ENCODE data around the gene EFCAB8.

The EFCAB8 gene

DNA sequence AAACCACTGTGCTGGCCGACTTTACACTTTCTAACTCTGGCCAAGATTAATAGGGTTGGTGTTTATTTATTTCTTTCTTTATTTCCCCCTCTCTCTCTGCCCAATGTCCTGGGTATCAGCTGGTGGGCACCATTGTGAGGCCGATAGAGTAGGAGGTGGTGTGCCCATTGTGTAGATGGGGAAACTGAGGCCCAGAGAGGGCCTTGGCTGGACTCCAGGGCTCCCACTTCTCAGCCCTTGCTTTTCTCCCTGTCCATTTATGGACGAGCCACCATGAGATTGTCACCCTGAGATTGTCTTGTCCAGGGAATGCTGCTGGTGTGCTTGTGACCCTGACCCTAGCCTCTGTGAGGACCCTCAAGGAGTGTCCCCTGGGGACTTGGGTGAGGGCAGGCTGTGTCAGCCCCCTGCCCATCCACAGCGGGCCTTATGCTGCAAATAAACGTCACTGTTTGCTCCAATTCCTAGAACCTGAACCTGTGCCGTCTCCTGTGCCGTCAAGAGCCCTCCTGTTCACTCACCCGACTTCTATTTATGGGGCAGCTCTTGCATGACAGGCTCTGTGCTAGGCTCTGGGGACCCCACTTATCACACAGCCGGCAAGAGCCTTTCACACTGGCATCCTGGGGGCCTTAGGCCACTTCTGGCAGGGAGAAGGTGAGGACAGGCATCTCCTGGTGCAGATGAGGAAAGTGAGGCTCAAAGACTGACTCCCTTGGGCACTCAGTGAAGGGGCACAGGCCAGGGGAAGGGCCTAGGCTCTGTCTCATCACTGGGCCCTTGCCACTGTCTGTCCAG lies 120.7 kb downstream of the EFCAB8 start:
- TF ChIP-seq, protein P1, sequence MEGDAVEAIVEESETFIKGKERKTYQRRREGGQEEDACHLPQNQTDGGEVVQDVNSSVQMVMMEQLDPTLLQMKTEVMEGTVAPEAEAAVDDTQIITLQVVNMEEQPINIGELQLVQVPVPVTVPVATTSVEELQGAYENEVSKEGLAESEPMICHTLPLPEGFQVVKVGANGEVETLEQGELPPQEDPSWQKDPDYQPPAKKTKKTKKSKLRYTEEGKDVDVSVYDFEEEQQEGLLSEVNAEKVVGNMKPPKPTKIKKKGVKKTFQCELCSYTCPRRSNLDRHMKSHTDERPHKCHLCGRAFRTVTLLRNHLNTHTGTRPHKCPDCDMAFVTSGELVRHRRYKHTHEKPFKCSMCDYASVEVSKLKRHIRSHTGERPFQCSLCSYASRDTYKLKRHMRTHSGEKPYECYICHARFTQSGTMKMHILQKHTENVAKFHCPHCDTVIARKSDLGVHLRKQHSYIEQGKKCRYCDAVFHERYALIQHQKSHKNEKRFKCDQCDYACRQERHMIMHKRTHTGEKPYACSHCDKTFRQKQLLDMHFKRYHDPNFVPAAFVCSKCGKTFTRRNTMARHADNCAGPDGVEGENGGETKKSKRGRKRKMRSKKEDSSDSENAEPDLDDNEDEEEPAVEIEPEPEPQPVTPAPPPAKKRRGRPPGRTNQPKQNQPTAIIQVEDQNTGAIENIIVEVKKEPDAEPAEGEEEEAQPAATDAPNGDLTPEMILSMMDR (IDR thresholded peaks at IDR 0.05; ENCODE audit: insufficient read depth, low read depth, low read length, missing control alignments) = no peak
- no peak for DNase-seq (ENCODE audit: low read depth)
- H3K4me3 ChIP-seq (ENCODE audit: low read length) = no peak overlapping the region

GRCh38 chr20:32980131-32980941 lies 121.6 kb downstream of the EFCAB8 start:
- TF ChIP-seq, protein P1 (IDR thresholded peaks at IDR 0.05; ENCODE audit: insufficient read depth, low read depth, low read length, missing control alignments) = no peak
- DNase-seq (ENCODE audit: low read depth) = no peak
- H3K4me3 ChIP-seq (ENCODE audit: low read length) = no peak overlapping the region

DNA sequence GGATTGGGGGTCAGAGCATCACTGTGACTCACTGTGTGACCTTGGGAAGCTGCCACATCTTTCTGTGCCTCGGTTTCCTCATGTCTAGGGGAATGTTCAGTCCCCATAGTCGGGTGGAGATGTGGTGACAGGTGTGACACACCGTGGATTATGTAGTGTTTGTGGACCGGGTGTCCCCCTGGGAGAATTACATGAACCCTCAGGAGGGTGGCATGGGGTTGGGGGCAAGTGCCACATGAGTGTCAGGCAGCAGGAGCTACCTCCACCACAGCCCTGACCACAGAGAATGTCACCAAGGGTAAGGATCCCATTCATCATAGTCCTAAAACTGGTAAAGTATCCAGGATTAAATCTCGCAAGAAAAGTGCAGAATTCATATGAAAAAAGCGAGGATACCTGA lies 122.3 kb downstream of the EFCAB8 start:
- no peak overlapping the region for H3K4me3 ChIP-seq (ENCODE audit: low read length)
- TF ChIP-seq, protein P1 (IDR thresholded peaks at IDR 0.05; ENCODE audit: insufficient read depth, low read depth, low read length, missing control alignments) = no peak
- DNase-seq (ENCODE audit: low read depth) = no peak

DNA sequence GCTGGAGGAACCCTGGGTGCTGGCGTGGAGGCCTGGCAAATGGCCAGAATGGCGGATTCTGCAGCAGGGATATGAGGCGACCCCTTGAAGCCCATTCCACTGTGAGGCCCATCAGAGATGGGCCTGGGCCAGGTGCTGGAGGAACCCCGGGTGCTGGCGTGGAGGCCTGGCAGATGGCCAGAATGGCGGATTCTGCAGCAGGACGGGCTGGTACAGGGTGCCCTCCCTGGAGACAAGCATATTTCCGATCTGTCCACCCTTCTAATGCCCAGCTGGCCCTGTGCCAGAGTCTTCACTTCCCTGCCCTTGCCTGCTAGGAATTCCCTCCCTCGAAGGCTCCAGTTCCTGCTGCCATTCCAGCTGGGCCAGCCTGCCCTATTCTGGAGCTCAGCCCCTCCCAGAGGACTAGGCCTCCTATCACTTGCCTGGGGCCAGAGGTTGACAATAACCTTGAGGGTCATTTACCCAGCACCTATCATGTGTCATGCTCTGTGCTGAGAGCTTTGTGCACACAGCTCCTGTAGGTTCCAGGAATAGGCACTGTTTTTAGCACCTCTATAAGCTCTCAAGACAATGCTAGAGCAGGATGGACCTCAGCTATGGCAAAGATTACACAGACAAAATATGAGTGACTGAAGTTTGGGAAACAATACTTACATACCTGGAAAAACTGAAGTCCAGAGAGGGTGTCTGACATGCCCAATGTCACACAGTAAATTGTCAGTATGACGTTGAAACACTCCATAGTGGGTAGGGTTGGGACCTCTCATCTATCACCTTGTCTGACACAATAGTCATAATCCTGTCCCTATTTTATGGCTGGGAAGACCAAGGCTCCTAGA lies 124.1 kb downstream of the EFCAB8 start:
- TF ChIP-seq, protein P1 (IDR thresholded peaks at IDR 0.05; ENCODE audit: insufficient read depth, low read depth, low read length, missing control alignments) = no peak
- no peak overlapping the region for H3K4me3 ChIP-seq (ENCODE audit: low read length)
- DNase-seq (ENCODE audit: low read depth) = no peak

DNA sequence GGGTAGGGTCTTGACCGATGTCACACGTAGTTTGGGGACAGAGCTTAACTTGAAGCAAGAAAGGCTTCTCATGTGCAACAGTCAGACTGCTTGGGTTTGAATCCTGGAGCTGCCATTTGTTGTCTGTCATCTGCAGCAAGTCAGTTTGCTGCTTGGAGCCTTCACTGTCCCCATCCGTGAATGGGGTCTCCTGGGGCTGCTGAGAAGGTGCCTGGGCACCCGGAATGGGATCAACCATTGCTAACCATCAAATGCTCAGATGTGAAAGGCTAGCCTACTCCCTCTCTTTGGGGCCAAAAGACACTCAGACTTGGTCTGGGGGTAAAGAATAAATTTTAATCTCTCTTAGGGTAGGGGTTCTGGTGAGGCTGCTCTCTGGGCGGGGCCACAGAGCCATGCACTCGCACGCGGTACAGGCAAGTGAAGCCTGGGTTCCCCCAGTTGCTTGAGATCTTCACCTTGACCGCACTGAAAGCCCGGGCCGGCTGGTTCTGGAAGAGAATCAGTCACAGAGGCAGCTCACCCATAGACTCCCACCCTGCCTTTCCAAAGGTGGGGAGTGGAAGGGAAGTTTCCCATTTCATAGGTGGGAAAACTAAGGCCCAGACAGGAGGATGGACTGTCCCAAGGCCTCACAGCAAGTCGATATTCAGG lies 124.9 kb downstream of the EFCAB8 start:
- no peak for DNase-seq (ENCODE audit: low read depth)
- TF ChIP-seq, protein P1 (IDR thresholded peaks at IDR 0.05; ENCODE audit: insufficient read depth, low read depth, low read length, missing control alignments) = no peak
- no peak overlapping the region for H3K4me3 ChIP-seq (ENCODE audit: low read length)

- H3K4me3 ChIP-seq (ENCODE audit: low read length) = no peak overlapping the region
- no peak for DNase-seq (ENCODE audit: low read depth)
- TF ChIP-seq, protein P1 (IDR thresholded peaks at IDR 0.05; ENCODE audit: insufficient read depth, low read depth, low read length, missing control alignments) = no peak
Measured at GRCh38 chr20:32984196-32984595, 125.5 kb downstream of the EFCAB8 start.
